RWPE1 (cell line): ENCODE measurements around the gene SHC1.
A peak's percentile ranks its signal among the peaks of the same experiment; 100 is the strongest.

Experiments used
- CTCF ChIA-PET: fragments of 350-600 bp; sonication (Branson Sonifier 250); formaldehyde crosslinking; extraction: SDS; loops from one replicate; lab custom pipeline; 2021; lab: Yijun Ruan, JAX
- POLR2A ChIA-PET: fragments of 400-600 bp; formaldehyde crosslinking; extraction: SDS; loops from one replicate; lab custom pipeline; 2020; ENCODE audit warnings: antibody characterized with exemption; ENCODE audit not compliant: low non-redundant PET; lab: Yijun Ruan, JAX
- DNase-seq: peaks from one replicate; pipeline ENCODE4 v3.0.0; 2012; ENCODE audit warnings: low spot score
- H3K27ac ChIP-seq: fragments of 450-650 bp; 2 replicates; pipeline ENCODE4 v1.5.1; 2017
- CTCF ChIP-seq: fragments of 450-650 bp; conservative IDR thresholded peaks from 2 replicates; pipeline ENCODE4 v1.5.1; 2017; ENCODE audit warnings: low read depth, mild to moderate bottlenecking

The SHC1 gene

GRCh38 chr1:154960446-154961136 is 10.0 kb downstream of the SHC1 start:
- CTCF ChIA-PET: interaction anchor here (0.7 to 2.0 kb wide), 5 partner anchors 17 to 357 kb away, joined by 3 to 8 read pairs (median 5); no protein-coding TSS in a partner anchor
- POLR2A ChIA-PET: interaction anchor here (0.6 to 2.4 kb wide), 2 partner anchors 11 to 36 kb away, joined by 3 to 24 read pairs; partner anchors contain the start of gene SHC1
- TF ChIP-seq CTCF: no peak
- DNase-seq: no peak
- peak overlapping the region; percentile 100 for H3K27ac ChIP-seq

- DNase-seq: no peak
- ChIA-PET POLR2A (no interaction called here), CTCF (no interaction called here)
- no peak for TF ChIP-seq CTCF
- H3K27ac ChIP-seq: peak overlapping the region; percentile 57
These were observed 11.1 kb downstream of the SHC1 start for GRCh38 chr1:154959426-154959780.

- TF ChIP-seq CTCF: no peak
- ChIA-PET POLR2A (interaction anchor here (0.5 kb wide), 1 partner anchor 15 kb away, joined by 3 read pairs; no protein-coding TSS in a partner anchor), CTCF (no interaction called here)
- peak overlapping the region; percentile 57 for H3K27ac ChIP-seq
- DNase-seq: no peak
These were observed 11.7 kb downstream of the SHC1 start for GRCh38 chr1:154958681-154959425.

GRCh38 chr1:154958036-154958435 is 12.5 kb downstream of the SHC1 start:
- TF ChIP-seq CTCF: no peak
- H3K27ac ChIP-seq: peak overlapping the region; percentile 57
- DNase-seq: no peak
- ChIA-PET CTCF (no interaction called here), POLR2A (interaction anchor here (0.5 kb wide), 1 partner anchor 16 kb away, joined by 3 read pairs; no protein-coding TSS in a partner anchor)

- no peak for DNase-seq
- peak overlapping the region; percentile 80 for H3K27ac ChIP-seq
- POLR2A ChIA-PET: interaction anchor here (0.6 kb wide), 1 partner anchor 580 kb away, joined by 3 read pairs; no protein-coding TSS in a partner anchor
- CTCF ChIA-PET: interaction anchor here (0.5 to 1.2 kb wide), 3 partner anchors 33 to 799 kb away, joined by 3 to 5 read pairs (median 4); partner anchors contain the start of gene MTX1
- TF ChIP-seq CTCF: no peak
These were observed 13.4 kb downstream of the SHC1 start for GRCh38 chr1:154957091-154957657.

GRCh38 chr1:154956544-154956941 is 14.0 kb downstream of the SHC1 start:
- TF ChIP-seq CTCF: no peak
- ChIA-PET CTCF (interaction anchor here (0.6 to 1.2 kb wide), 3 partner anchors 33 to 252 kb away, joined by 4 to 5 read pairs (median 4); partner anchors contain the start of gene MTX1), POLR2A (no interaction called here)
- DNase-seq: no peak
- H3K27ac ChIP-seq: peak overlapping the region; percentile 80
